WTC11 (cell line): ENCODE measurements around the gene MRAS. TPM values are rescaled to one million over a fixed set of nuclear protein-coding genes. Genes with fewer than 3 reads are reported as not detected.

Experiments
- ATAC-seq: fragments of 200-7000 bp; cut with Tn5 transposase; 2 replicates; pipeline ENCODE4 v1.10.0; 2021; ENCODE audit warnings: mild to moderate bottlenecking, moderate library complexity
- CTCF ChIA-PET: fragments of 300-600 bp; sonication (Branson Sonifier 250); formaldehyde crosslinking; loops from one replicate; lab custom pipeline; 2021; ENCODE audit warnings: antibody characterized with exemption; lab: Charles Lee
- POLR2A ChIA-PET: fragments of 350-600 bp; sonication (Branson Sonifier 250); formaldehyde crosslinking; loops from one replicate; lab custom pipeline; 2021; ENCODE audit warnings: antibody characterized with exemption; lab: Charles Lee
- DNase-seq: peaks from one replicate; pipeline ENCODE4 v3.0.0; 2021; ENCODE audit warnings: low spot score
- H3K27ac Mint-ChIP-seq: 2 replicates; pipeline ENCODE4 v1.8.0; 2021; ENCODE audit warnings: mixed read lengths
- H3K27me3 Mint-ChIP-seq: 2 replicates; pipeline ENCODE4 v1.8.0; 2021; ENCODE audit warnings: low read depth, mild to moderate bottlenecking, moderate library complexity, mixed read lengths
- H3K36me3 Mint-ChIP-seq: 2 replicates; pipeline ENCODE4 v1.8.0; 2021; ENCODE audit warnings: mixed read lengths
- H3K4me1 Mint-ChIP-seq: 2 replicates; pipeline ENCODE4 v1.8.0; 2022; ENCODE audit warnings: mixed read lengths
- H3K4me3 Mint-ChIP-seq: 2 replicates; pipeline ENCODE4 v1.8.0; 2021; ENCODE audit warnings: mild to moderate bottlenecking, moderate library complexity, mixed read lengths
- H3K9me3 Mint-ChIP-seq: 2 replicates; pipeline ENCODE4 v1.8.0; 2021; ENCODE audit warnings: mixed read lengths
- CREM ChIP-seq: sonication (generic); formaldehyde crosslinking; IDR thresholded peaks from 2 replicates; pipeline ENCODE4 v1.8.1; 2022; ENCODE audit warnings: mild to moderate bottlenecking, missing genetic modification reagents, moderate library complexity
- ETV6 ChIP-seq: sonication (generic); formaldehyde crosslinking; IDR thresholded peaks from 2 replicates; pipeline ENCODE4 v1.8.1; 2022; ENCODE audit warnings: mild to moderate bottlenecking, missing genetic modification reagents
- FOXJ3 ChIP-seq: sonication (generic); formaldehyde crosslinking; IDR thresholded peaks from 2 replicates; pipeline ENCODE4 v1.9.0; 2021; ENCODE audit warnings: missing genetic modification reagents, mild to moderate bottlenecking, borderline replicate concordance
- FOXP1 ChIP-seq: sonication (generic); formaldehyde crosslinking; IDR thresholded peaks from 2 replicates; pipeline ENCODE4 v1.8.0; 2022; ENCODE audit warnings: missing genetic modification reagents, mild to moderate bottlenecking, moderate library complexity, borderline replicate concordance
- NFE2L1 ChIP-seq: sonication (generic); formaldehyde crosslinking; IDR thresholded peaks from 2 replicates; pipeline ENCODE4 v1.8.1; 2023; ENCODE audit warnings: missing genetic modification reagents
- ZBTB21 ChIP-seq: sonication (generic); formaldehyde crosslinking; IDR thresholded peaks from 2 replicates; pipeline ENCODE4 v1.8.1; 2023; ENCODE audit warnings: mild to moderate bottlenecking, missing genetic modification reagents, borderline replicate concordance
- ZNF121 ChIP-seq: sonication (generic); formaldehyde crosslinking; IDR thresholded peaks from 2 replicates; pipeline ENCODE4 v1.8.0; 2023; ENCODE audit warnings: missing genetic modification reagents
- ZNF416 ChIP-seq: fragments of 250-450 bp; sonication (Bioruptor Pico); IDR thresholded peaks from 2 replicates; pipeline ENCODE4 v1.9.0; 2021; ENCODE audit warnings: mild to moderate bottlenecking, inconsistent platforms
- total RNA-seq: library from RNA; stranded (reverse); gene quantifications from 3 replicates; pipeline ENCODE4 v1.2.3, GENCODE V29; 2021
- TF ChIP-seq, protein P1 (sequence below): fragments of 250-450 bp; sonication (Bioruptor Pico); IDR thresholded peaks from 2 replicates; pipeline ENCODE4 v1.9.0; 2021; ENCODE audit warnings: mild to moderate bottlenecking
- TF ChIP-seq, protein P2 (sequence below): sonication (generic); formaldehyde crosslinking; IDR thresholded peaks from 2 replicates; pipeline ENCODE4 v1.8.1; 2023; ENCODE audit warnings: mild to moderate bottlenecking, missing genetic modification reagents, moderate library complexity
- TF ChIP-seq, protein P3 (sequence below): sonication (generic); formaldehyde crosslinking; IDR thresholded peaks from 2 replicates; pipeline ENCODE4 v1.8.0; 2023; ENCODE audit warnings: missing genetic modification reagents
- TF ChIP-seq, protein P4 (sequence below): sonication (generic); formaldehyde crosslinking; IDR thresholded peaks from 2 replicates; pipeline ENCODE4 v1.8.0; 2022; ENCODE audit warnings: mild to moderate bottlenecking, missing genetic modification reagents
- TF ChIP-seq, protein P5 (sequence below): sonication (generic); formaldehyde crosslinking; IDR thresholded peaks from 2 replicates; pipeline ENCODE4 v1.8.0; 2022; ENCODE audit warnings: missing genetic modification reagents

The MRAS gene
- total RNA-seq, 1 experiment from 2014 or later, result 14.8 TPM

DNA sequence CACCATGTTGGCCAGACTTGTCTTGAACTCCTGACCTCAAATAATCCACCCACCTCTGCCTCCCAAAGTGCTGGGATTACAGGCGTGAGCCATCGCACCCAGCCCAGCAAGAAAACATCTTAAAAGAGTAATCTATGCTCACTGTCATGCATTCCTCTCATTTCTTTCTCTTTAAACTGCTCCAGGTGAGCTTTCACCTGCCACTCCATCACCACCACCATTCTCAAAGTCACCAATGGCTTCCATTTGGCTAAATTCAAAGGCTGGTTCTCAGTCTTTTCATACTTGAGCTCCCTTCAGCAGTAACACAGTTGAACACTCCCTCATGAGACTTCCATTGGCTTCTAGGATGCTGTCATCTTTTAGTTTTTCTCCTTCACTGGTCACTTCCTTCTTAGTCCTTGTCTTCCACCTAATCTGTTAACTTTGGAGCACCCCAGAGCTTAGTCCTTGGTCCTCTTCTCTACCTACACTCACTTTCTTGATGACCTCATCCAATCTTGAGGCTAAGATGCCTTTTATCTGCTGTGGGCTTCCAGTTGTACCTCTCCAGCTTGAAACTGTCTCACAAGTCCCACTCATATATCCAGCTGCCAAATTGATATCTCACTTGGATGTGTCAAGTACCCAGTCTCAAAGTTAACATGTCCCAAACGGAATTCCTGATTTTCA, 59.0 kb downstream of the MRAS start:
- no peak overlapping the region for H3K4me3 Mint-ChIP-seq
- DNase-seq, result no peak
- no peak for ATAC-seq
- POLR2A ChIA-PET, result interaction anchor here (0.5 kb wide), 1 partner anchor 180 kb away, joined by 3 read pairs; no protein-coding TSS in a partner anchor
- CTCF ChIA-PET, result interaction anchor here (0.9 to 3.5 kb wide), 4 partner anchors 10 to 516 kb away, joined by 4 to 28 read pairs (median 14); no protein-coding TSS in a partner anchor
- peaks cover 13% of the 10 kb centered on the region for H3K27me3 Mint-ChIP-seq
- TF ChIP-seq FOXP1 (CRISPR knock-in tag) (no peak), FOXJ3 (no peak), ZNF121 (no peak)
- TF ChIP-seq, protein P1, sequence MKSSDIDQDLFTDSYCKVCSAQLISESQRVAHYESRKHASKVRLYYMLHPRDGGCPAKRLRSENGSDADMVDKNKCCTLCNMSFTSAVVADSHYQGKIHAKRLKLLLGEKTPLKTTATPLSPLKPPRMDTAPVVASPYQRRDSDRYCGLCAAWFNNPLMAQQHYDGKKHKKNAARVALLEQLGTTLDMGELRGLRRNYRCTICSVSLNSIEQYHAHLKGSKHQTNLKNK (CRISPR knock-in tag), result no peak
- TF ChIP-seq, protein P2, sequence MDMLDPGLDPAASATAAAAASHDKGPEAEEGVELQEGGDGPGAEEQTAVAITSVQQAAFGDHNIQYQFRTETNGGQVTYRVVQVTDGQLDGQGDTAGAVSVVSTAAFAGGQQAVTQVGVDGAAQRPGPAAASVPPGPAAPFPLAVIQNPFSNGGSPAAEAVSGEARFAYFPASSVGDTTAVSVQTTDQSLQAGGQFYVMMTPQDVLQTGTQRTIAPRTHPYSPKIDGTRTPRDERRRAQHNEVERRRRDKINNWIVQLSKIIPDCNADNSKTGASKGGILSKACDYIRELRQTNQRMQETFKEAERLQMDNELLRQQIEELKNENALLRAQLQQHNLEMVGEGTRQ, result no peak
- TF ChIP-seq, protein P3, sequence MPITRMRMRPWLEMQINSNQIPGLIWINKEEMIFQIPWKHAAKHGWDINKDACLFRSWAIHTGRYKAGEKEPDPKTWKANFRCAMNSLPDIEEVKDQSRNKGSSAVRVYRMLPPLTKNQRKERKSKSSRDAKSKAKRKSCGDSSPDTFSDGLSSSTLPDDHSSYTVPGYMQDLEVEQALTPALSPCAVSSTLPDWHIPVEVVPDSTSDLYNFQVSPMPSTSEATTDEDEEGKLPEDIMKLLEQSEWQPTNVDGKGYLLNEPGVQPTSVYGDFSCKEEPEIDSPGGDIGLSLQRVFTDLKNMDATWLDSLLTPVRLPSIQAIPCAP, result no peak
- peaks cover 19% of the 10 kb centered on the region for H3K9me3 Mint-ChIP-seq
- no peak overlapping the region for H3K27ac Mint-ChIP-seq
- H3K4me1 Mint-ChIP-seq, result peaks cover 51% of the 10 kb centered on the region
- peaks cover 17% of the 10 kb centered on the region for H3K36me3 Mint-ChIP-seq

DNA sequence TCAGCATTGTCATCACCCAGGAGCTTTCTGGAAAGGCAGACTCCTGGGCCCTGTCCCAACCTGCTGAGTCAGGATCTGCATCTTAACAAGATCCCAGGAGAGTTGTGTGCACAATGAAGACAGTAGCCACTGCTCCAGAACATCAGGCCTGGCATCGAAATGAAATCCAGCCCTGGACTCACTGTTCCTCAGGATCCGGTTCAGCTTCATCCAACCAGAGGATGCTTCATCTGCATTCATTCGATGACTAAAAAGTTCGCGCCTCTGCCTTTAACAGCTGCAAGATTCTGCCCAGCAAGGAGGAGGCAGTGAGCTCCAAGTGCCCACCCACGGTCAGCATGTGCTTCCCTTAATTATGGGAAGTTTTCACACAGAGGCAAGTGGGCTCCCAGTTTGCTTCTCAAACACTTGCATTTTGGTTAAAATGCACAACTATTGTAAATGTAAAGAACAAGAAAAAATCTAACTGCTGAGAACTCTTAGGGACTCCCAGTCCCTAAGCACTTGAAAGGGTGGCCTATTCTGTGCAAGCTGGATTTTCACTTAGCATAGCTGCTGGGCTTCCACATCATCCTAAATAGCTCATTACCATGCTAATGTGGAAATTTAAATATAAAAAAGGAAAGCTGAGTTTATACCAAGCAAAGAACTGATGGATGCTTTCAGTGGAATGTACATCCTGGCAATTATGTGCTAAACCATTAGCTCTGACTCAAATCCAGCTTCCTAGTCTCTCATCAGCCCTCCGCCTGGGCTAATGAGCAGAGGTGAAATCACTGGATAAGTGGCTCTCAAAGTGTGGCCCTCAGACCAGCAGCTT, 60.6 kb downstream of the MRAS start:
- H3K36me3 Mint-ChIP-seq, result peaks cover 16% of the 10 kb centered on the region
- ATAC-seq (peak; percentile 88), DNase-seq (no peak)
- H3K27me3 Mint-ChIP-seq, result peaks cover 13% of the 10 kb centered on the region
- POLR2A ChIA-PET, result interaction anchor here (0.5 kb wide), 1 partner anchor 287 kb away, joined by 3 read pairs; no protein-coding TSS in a partner anchor
- peaks cover 19% of the 10 kb centered on the region for H3K9me3 Mint-ChIP-seq
- CTCF ChIA-PET, result interaction anchor here (0.5 to 3.5 kb wide), 13 partner anchors 9 to 514 kb away, joined by 3 to 28 read pairs (median 4); partner anchors contain the start of genes CEP70 and MRAS
- H3K27ac Mint-ChIP-seq, result peak overlapping the region; percentile 93
- H3K4me3 Mint-ChIP-seq, result no peak overlapping the region
- H3K4me1 Mint-ChIP-seq, result peaks cover 42% of the 10 kb centered on the region
- TF ChIP-seq CREM (CRISPR knock-in tag), result peak; percentile 43; the same call in 1 of the 2 replicates
- TF ChIP-seq, protein P4, sequence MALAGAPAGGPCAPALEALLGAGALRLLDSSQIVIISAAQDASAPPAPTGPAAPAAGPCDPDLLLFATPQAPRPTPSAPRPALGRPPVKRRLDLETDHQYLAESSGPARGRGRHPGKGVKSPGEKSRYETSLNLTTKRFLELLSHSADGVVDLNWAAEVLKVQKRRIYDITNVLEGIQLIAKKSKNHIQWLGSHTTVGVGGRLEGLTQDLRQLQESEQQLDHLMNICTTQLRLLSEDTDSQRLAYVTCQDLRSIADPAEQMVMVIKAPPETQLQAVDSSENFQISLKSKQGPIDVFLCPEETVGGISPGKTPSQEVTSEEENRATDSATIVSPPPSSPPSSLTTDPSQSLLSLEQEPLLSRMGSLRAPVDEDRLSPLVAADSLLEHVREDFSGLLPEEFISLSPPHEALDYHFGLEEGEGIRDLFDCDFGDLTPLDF (CRISPR knock-in tag), result no peak
- TF ChIP-seq, protein P5, sequence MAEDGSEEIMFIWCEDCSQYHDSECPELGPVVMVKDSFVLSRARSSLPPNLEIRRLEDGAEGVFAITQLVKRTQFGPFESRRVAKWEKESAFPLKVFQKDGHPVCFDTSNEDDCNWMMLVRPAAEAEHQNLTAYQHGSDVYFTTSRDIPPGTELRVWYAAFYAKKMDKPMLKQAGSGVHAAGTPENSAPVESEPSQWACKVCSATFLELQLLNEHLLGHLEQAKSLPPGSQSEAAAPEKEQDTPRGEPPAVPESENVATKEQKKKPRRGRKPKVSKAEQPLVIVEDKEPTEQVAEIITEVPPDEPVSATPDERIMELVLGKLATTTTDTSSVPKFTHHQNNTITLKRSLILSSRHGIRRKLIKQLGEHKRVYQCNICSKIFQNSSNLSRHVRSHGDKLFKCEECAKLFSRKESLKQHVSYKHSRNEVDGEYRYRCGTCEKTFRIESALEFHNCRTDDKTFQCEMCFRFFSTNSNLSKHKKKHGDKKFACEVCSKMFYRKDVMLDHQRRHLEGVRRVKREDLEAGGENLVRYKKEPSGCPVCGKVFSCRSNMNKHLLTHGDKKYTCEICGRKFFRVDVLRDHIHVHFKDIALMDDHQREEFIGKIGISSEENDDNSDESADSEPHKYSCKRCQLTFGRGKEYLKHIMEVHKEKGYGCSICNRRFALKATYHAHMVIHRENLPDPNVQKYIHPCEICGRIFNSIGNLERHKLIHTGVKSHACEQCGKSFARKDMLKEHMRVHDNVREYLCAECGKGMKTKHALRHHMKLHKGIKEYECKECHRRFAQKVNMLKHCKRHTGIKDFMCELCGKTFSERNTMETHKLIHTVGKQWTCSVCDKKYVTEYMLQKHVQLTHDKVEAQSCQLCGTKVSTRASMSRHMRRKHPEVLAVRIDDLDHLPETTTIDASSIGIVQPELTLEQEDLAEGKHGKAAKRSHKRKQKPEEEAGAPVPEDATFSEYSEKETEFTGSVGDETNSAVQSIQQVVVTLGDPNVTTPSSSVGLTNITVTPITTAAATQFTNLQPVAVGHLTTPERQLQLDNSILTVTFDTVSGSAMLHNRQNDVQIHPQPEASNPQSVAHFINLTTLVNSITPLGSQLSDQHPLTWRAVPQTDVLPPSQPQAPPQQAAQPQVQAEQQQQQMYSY (CRISPR knock-in tag), result peak; percentile 76
- TF ChIP-seq ZNF416, result no peak
- peak; percentile 60 for TF ChIP-seq NFE2L1
- peak; percentile 71; the same call in 1 of the 2 replicates for TF ChIP-seq ETV6
- TF ChIP-seq ZBTB21 (CRISPR knock-in tag), result 0 out of 2 replicates have a peak, but pooled peaks have one; percentile 51
